Activated CD4-positive, alpha-beta memory T cell treated with anti-CD3 and anti-CD28 coated beads for 36 hours (primary cell): ENCODE results near the gene UBE2I. TPM values are rescaled to one million over a fixed set of nuclear protein-coding genes. Genes with fewer than 3 reads are reported as not detected.
"Not testable (repeated sequence)": the region's sequence is repeated elsewhere in the genome, so short reads cannot be mapped to it uniquely, and the experiment has no call there.

ENCODE experiments used
- CTCF ChIA-PET: fragments of 350-600 bp; sonication (Branson Sonifier 250); formaldehyde crosslinking; loops from one replicate; lab custom pipeline; 2021; ENCODE audit warnings: antibody characterized with exemption, inconsistent platforms; lab: Charles Lee
- POLR2A ChIA-PET: fragments of 350-600 bp; sonication (Branson Sonifier 250); formaldehyde crosslinking; loops from one replicate; lab custom pipeline; 2021; ENCODE audit warnings: antibody characterized with exemption; lab: Charles Lee
- DNase-seq: peaks from one replicate; pipeline ENCODE4 v3.0.0-alpha.2; 2020
- H3K27ac Mint-ChIP-seq: one replicate; pipeline ENCODE4 v1.8.0; 2021; ENCODE audit warnings: mixed read lengths
- H3K27me3 Mint-ChIP-seq: one replicate; pipeline ENCODE4 v1.8.0; 2021; ENCODE audit warnings: mixed read lengths
- H3K36me3 Mint-ChIP-seq: one replicate; pipeline ENCODE4 v1.8.0; 2021; ENCODE audit warnings: mixed read lengths
- H3K4me1 Mint-ChIP-seq: one replicate; pipeline ENCODE4 v1.8.0; 2021; ENCODE audit warnings: low read depth, mixed read lengths
- H3K4me3 Mint-ChIP-seq: one replicate; pipeline ENCODE4 v1.8.0; 2021; ENCODE audit warnings: mild to moderate bottlenecking, mixed read lengths
- H3K9me3 Mint-ChIP-seq: one replicate; pipeline ENCODE4 v1.8.0; 2021; ENCODE audit warnings: mixed read lengths
- intact Hi-C: fragments of 100-400 bp; cut with micrococcal nuclease; formaldehyde crosslinking; loops from one replicate; pipeline ENCODE4 v1.15.1; 2023
- total RNA-seq, 2 experiments: library from RNA; stranded (reverse); gene quantifications; one replicate each; pipeline ENCODE4 v1.2.3, GENCODE V29; 2021

Gene UBE2I
- 100 to 1,000 TPM; 248 to 249 TPM for total RNA-seq

DNA sequence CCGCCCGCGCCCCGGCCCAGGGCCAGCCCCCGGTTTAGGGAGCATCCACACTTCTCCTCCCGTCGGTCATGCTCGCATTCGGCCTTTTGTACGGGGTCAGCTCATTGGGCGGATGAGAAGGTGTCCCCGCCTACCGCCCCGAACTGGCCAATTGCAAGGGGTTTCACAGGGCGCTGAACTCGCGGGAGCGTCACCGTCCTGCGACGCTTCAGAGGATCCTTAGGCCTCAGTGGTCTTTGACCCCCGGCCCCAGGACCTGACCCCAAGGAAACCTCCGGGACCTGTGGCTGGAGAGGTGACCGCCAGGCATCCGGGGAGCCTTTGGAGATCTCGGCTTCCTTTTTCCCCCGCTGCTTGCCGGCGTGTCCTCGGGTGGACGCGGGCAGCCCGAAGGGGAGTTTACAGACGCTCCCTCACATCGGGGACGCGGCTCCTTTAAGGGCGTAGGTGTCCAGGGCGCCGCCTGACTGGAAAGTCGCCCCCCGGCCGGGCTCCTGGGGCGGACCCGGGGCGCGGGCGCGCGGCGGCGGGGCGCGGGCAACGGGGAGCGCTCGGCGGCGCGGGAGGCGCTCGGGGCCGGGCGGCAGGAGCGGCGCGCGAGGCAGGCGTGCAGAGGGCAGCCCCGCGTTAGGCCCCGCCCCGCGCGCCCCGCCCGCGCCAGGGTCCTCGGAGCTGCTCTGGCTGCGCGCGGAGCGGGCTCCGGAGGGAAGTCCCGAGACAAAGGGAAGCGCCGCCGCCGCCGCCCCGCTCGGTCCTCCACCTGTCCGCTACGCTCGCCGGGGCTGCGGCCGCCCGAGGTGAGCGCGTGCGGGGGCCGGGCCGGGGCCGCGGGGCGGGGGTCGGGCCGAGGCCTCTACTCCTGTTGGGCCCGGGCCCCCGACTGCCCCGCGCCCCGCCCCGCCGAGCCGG lies at the start of gene UBE2I:
Gene UBE2I, plus strand, starts transcription at position 660 of the 909 bp plus-strand sequence. CDS start 4,395 bp downstream, outside the sequence.
- H3K4me3 Mint-ChIP-seq = peak within 1 kb of the TSS; percentile 98
- intact Hi-C loops = loop anchor here (2.0 to 5.0 kb wide), 3 partner anchors 34 to 303 kb away; partner anchors contain the start of genes CRAMP1, IFT140 and UQCC4
- H3K27ac Mint-ChIP-seq = peak within 1 kb of the TSS; percentile 98
- H3K36me3 Mint-ChIP-seq = peaks cover 22% of the 10 kb centered on the region
- DNase-seq = peak; percentile 98
- ChIA-PET POLR2A (interaction anchor here (0.5 to 1.6 kb wide), 9 partner anchors 9 to 673 kb away, joined by 3 to 7 read pairs (median 3); partner anchors contain the start of genes MAPK8IP3, METTL26 and UQCC4), CTCF (interaction anchor here (1.0 kb wide), 1 partner anchor 22 kb away, joined by 3 read pairs; no protein-coding TSS in a partner anchor)
- H3K4me1 Mint-ChIP-seq = peaks cover 37% of the 10 kb centered on the region
- H3K9me3 Mint-ChIP-seq = peaks cover 4% of the 10 kb centered on the region
- no peaks in the 10 kb centered on the region for H3K27me3 Mint-ChIP-seq

DNA sequence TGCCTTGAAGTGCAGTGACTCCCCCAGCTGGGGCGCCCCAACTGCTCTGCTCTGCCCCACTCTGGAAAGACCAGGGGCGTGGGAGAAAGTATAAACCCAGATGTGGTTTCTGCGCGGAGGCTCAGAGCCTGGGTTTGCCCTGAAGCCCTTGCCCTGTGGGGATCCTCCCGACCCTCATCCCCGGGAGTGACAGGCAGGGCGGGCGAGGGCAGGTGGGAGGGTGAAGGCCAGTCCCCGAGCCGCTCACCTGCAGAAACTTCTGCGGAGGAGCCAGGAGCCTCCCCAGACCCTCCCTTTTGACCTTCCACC lies 49.7 kb upstream of the UBE2I start:
- ChIA-PET CTCF (no interaction called here), POLR2A (no interaction called here)
- intact Hi-C loops = no loop called here
- Mint-ChIP-seq H3K27ac (no peak overlapping the region), H3K9me3 (peaks cover 6% of the 10 kb centered on the region), H3K27me3 (peaks cover 24% of the 10 kb centered on the region), H3K4me1 (peaks cover 5% of the 10 kb centered on the region), H3K36me3 (no peaks in the 10 kb centered on the region), H3K4me3 (no peak overlapping the region)
- no peak for DNase-seq

DNA sequence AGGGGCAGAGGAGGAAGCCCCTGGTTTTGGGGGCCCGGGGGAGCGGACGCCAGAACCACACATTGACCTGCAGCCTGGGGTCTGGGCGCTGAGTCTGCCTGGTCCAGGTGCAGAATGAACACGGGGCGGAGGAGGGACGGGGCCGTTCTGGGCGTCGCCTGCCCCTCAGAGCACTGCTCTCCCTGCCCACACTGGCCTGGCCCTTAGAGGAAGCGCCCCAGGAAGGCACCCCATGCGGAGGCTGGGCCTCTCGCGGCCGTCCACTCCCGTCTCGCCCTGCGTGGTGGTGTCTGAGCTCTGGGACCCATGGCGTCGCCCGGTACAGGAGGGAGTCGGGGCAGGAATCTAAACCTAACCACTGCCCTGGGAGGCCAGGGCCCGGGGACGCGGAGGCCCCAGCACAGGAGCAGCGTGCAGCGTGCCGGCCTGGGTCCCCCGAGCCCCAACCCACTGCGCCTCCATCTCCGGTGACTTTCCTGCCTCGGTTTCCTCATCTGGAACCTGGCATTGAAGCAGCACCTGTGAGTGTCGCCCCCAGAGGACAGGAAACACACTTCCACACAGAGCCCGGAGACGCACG lies 49.2 kb upstream of the UBE2I start:
- Mint-ChIP-seq H3K36me3 (no peaks in the 10 kb centered on the region), H3K27ac (no peak overlapping the region), H3K4me1 (peaks cover 5% of the 10 kb centered on the region), H3K27me3 (peaks cover 24% of the 10 kb centered on the region), H3K4me3 (no peak overlapping the region), H3K9me3 (peaks cover 9% of the 10 kb centered on the region)
- POLR2A ChIA-PET = no interaction called here
- intact Hi-C loops = no loop called here
- CTCF ChIA-PET = no interaction called here
- no peak for DNase-seq

DNA sequence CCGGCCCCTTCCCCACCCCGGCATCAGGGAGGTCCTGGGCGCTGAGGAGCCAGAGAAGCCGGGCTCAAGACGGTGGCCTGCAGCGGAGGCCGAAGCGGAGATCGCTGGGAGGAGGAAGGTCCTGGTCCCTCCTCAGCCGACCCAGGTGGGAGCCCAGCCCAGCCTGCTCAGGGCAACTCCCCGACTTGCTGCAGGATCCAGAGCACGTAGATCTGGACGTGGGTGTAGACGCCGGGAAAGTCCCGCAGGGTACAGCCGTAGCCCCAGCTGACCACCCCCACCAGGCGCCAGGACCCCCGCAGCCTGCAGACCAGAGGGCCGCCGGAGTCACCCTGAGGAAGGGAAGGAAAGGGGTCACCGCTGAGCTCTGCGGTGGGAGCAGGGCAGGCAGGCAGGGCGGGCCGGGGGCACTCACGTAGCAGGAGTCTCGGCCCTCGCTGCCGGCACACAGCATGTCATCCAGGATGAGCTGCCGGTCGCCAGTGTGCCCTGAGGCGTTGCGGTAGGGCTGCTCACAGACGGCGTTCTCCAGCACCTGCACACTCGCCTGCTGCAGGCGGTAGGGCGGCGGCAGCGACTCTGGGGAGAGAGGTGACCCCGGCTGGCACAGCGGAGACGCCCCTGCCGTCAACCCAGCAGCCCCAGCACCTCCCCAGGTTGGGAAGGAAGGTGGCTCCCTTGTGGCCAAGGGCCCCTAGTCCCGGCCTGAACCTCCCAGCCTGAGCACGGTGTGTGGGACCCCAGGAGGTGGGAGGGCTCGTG lies 48.1 kb upstream of the UBE2I start:
- ChIA-PET POLR2A (no interaction called here), CTCF (no interaction called here)
- Mint-ChIP-seq H3K27ac (no peak overlapping the region), H3K9me3 (peaks cover 9% of the 10 kb centered on the region), H3K4me1 (peaks cover 5% of the 10 kb centered on the region), H3K4me3 (no peak overlapping the region), H3K36me3 (no peaks in the 10 kb centered on the region), H3K27me3 (peaks cover 24% of the 10 kb centered on the region)
- no peak for DNase-seq
- intact Hi-C loops = no loop called here

DNA sequence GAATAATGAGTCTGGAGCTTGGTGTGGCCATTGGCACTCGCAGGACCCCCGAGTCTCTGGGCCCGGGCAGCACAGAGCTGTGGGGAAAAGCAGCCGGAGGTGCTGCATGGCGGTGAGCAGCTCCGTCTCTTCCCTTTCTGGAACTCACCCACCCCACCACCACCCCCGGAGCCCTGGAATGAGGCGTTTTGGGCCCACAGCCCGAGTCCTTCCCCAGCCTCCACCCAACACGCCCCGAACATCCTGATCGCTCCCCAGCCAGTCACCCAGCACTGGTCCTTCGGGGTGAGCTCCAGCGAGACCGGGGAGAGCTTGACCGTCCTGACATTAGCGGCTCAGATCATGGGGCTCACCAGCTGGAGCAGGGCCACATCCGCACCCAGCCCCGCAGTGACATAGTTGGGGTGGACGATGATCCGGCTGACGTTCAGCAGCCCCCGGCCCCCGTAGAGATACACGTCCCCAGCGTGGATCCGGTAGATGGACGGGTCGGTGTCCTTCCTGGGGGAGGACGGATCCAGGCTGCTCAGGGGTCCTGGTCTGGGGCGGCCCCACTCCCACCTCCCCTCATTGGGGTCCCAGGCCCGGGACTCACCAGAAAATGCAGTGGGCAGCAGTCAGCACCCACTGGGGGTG lies 47.1 kb upstream of the UBE2I start:
- DNase-seq = no peak
- Mint-ChIP-seq H3K27ac (no peak overlapping the region), H3K9me3 (peaks cover 9% of the 10 kb centered on the region), H3K36me3 (no peaks in the 10 kb centered on the region), H3K4me1 (peaks cover 5% of the 10 kb centered on the region), H3K27me3 (peaks cover 21% of the 10 kb centered on the region), H3K4me3 (no peak overlapping the region)
- intact Hi-C loops = no loop called here
- ChIA-PET CTCF (no interaction called here), POLR2A (no interaction called here)

- Mint-ChIP-seq H3K36me3 (no peaks in the 10 kb centered on the region), H3K27ac (no peak overlapping the region), H3K9me3 (peaks cover 9% of the 10 kb centered on the region), H3K4me1 (peaks cover 5% of the 10 kb centered on the region), H3K27me3 (peaks cover 21% of the 10 kb centered on the region), H3K4me3 (no peak overlapping the region)
- intact Hi-C loops = no loop called here
- CTCF ChIA-PET = no interaction called here
- POLR2A ChIA-PET = no interaction called here
- no peak for DNase-seq
Observed at GRCh38 chr16:1262846-1263221, 46.6 kb upstream of the UBE2I start.

DNA sequence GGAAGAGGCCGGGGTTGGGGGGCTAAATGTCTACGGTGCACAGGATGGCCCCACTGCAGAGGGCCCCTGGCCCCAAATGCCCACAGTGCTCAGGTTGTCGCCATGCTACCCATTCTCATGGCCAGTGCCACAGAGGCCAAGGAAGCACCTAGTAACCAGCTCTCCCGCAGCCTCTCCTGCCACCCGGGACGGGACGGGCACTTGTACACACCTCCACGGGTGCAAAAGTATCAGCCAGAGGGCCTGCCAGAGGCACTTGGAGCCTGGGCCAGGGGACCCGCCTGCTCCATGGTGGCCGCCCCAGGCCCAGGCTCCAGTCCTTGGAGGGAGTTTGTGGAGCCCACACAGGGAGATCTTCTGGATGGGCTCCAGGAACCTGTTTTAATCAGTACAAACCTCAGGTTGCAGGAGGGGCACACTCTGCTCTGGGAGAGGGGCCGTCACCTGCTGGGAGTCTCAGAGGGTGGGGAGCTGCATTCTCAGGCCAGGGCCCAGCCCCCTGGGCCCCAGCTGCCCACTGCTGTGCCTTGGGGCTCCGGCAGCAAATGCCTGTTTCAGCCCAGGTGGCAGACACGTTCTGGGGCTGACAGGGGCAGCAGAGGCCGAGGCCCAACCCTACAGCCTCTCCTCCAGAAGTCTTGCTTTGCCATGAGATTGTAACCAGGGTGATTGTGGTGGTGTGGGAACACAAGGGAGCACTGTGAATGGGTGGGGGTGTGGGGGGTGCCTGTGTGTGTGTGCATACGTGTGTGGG lies 45.7 kb upstream of the UBE2I start:
- peaks cover 21% of the 10 kb centered on the region for H3K27me3 Mint-ChIP-seq
- no peaks in the 10 kb centered on the region for H3K36me3 Mint-ChIP-seq
- DNase-seq = no peak
- ChIA-PET POLR2A (no interaction called here), CTCF (no interaction called here)
- H3K4me1 Mint-ChIP-seq = peaks cover 5% of the 10 kb centered on the region
- no peak overlapping the region for H3K4me3 Mint-ChIP-seq
- peaks cover 9% of the 10 kb centered on the region for H3K9me3 Mint-ChIP-seq
- H3K27ac Mint-ChIP-seq = no peak overlapping the region
- intact Hi-C loops = no loop called here

DNA sequence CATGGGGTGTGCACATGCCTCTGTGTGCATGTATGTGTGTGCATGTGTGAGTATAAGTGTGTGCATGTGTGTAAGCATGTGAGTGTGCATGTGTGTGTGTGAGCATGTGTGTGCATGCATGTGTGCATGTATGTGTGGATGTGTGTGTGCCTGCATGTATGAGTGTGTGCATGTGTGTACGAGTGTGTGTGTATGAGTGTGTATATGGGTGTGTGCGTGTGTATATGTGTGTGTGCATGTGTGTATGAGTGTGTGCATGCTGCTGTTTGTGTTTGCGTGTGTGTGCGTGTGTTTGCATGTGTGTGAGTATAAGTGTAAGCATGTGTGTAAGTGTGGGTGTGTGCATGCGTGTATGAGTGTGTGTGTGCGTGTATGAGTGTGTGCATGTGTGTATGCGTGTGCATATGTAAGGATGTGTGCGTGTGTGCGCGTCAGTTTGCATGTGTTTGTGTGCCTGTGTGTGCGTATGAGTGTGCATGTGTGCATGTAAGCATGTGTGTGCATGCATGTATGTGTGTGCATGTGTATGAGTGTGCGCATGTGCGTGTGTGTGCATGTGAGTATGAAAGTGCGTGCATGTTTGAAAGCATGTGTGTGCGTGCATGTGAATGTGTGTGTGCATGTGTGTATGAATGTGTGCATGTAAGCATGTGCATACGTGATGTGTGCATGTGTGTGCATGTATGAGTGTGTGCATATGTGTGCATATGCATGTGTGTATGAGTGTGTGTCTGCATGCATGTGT lies 44.9 kb upstream of the UBE2I start:
- POLR2A ChIA-PET = no interaction called here
- CTCF ChIA-PET = no interaction called here
- intact Hi-C loops = no loop called here
- peaks cover 9% of the 10 kb centered on the region for H3K9me3 Mint-ChIP-seq
- no peak overlapping the region for H3K4me3 Mint-ChIP-seq
- H3K4me1 Mint-ChIP-seq = no peaks in the 10 kb centered on the region
- no peak for DNase-seq
- H3K27ac Mint-ChIP-seq = no peak overlapping the region
- H3K27me3 Mint-ChIP-seq = peaks cover 17% of the 10 kb centered on the region
- no peaks in the 10 kb centered on the region for H3K36me3 Mint-ChIP-seq

DNA sequence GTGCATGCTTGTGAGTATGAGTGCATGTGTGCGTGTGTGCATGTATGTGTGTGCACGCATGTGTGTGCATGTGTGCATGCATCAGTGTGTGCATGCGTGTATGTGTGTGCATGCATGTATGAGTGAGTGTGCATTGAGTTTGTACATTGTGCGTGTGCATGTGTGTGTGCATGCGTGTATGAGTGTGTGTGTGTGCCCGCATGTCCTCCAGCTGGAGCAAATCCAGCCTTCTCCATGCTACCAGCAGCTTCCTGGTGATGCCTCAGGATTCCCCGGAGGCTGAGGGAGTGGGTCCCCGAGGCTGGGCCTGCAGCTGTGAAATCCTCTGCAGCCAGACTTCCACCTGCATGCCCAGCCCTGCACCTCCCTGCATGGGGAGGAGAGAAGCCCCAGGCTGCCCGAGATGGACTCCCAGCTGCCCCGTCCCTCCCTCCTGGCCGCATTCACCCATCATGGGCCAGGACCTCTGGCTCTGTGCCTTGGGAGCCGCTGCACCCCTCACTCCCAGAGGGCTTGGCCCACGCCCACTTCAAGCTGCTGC lies 44.3 kb upstream of the UBE2I start:
- ChIA-PET POLR2A (no interaction called here), CTCF (no interaction called here)
- peaks cover 9% of the 10 kb centered on the region for H3K9me3 Mint-ChIP-seq
- no peaks in the 10 kb centered on the region for H3K36me3 Mint-ChIP-seq
- H3K27me3 Mint-ChIP-seq = peaks cover 14% of the 10 kb centered on the region
- intact Hi-C loops = no loop called here
- no peak overlapping the region for H3K27ac Mint-ChIP-seq
- no peak for DNase-seq
- H3K4me1 Mint-ChIP-seq = no peaks in the 10 kb centered on the region
- no peak overlapping the region for H3K4me3 Mint-ChIP-seq

- H3K36me3 Mint-ChIP-seq = no peaks in the 10 kb centered on the region
- intact Hi-C loops = no loop called here
- H3K4me1 Mint-ChIP-seq = no peaks in the 10 kb centered on the region
- no peak overlapping the region for H3K4me3 Mint-ChIP-seq
- no peak for DNase-seq
- peaks cover 8% of the 10 kb centered on the region for H3K27me3 Mint-ChIP-seq
- H3K9me3 Mint-ChIP-seq = peaks cover 9% of the 10 kb centered on the region
- POLR2A ChIA-PET = no interaction called here
- H3K27ac Mint-ChIP-seq = no peak overlapping the region
- CTCF ChIA-PET = no interaction called here
Observed at GRCh38 chr16:1265826-1266225, 43.6 kb upstream of the UBE2I start.

DNA sequence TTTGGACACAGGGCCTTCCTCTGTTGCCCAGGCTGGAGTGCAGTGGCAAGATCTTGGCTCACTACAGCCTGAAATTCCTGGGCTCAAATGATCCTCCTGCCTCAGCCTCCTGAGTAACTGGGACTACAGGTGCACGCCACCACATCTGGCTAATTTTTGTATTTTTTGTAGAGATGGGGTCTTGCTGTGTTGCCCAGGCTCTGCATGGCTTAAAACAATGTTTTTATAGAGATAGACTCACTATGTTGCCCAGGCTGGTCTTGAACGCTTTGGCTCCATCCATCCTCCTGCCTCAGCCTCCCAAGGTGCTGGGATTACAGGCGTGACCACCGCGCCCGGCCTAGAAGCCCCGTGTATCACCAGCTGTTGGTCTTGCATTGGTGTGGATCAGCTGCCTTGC lies 40.0 kb upstream of the UBE2I start:
- DNase-seq, intact Hi-C loops: not testable (repeated sequence)

More for the DNA sequence above, 40.0 kb upstream of the UBE2I start:
- H3K4me3 Mint-ChIP-seq, POLR2A ChIA-PET, H3K36me3 Mint-ChIP-seq, CTCF ChIA-PET, H3K9me3 Mint-ChIP-seq, H3K27ac Mint-ChIP-seq, H3K4me1 Mint-ChIP-seq, H3K27me3 Mint-ChIP-seq: not testable (repeated sequence)
